Ascending aorta (tissue), 2 donors: ENCODE data around the gene SRC. TPM values are rescaled to one million over a fixed set of nuclear protein-coding genes. Genes with fewer than 3 reads are reported as not detected.
A peak's percentile ranks its signal among the peaks of the same experiment; 100 is the strongest.

ENCODE experiments used
- DNase-seq, 2 donors: peaks; one replicate each; pipeline ENCODE4 v3.0.0-alpha.2; 2019; ENCODE audit warnings: low spot score in 2 of 2
- H3K27ac ChIP-seq, 2 donors: fragments of 200-600 bp; sonication (generic); one replicate each; pipeline ENCODE4 v1.5.1; 2016 to 2017; ENCODE audit warnings: mild to moderate bottlenecking in 1 of 2
- H3K27me3 ChIP-seq: fragments of 200-600 bp; sonication (generic); one replicate; pipeline ENCODE4 v1.5.1; 2017
- H3K36me3 ChIP-seq, 2 donors: fragments of 200-600 bp; sonication (generic); one replicate each; pipeline ENCODE4 v1.5.1; 2016
- H3K4me1 ChIP-seq, 2 donors: fragments of 200-600 bp; sonication (generic); one replicate each; pipeline ENCODE4 v1.5.1; 2016 to 2017; ENCODE audit warnings: mild to moderate bottlenecking in 1 of 2
- H3K4me3 ChIP-seq, 2 donors: fragments of 200-600 bp; sonication (generic); one replicate each; pipeline ENCODE4 v1.5.1; 2016 to 2017; ENCODE audit warnings: mild to moderate bottlenecking in 1 of 2
- H3K9me3 ChIP-seq, 2 donors: fragments of 200-600 bp; sonication (generic); one replicate each; pipeline ENCODE4 v1.5.1; 2016
- CTCF ChIP-seq, 3 experiments: fragments of 200-600 bp in 2 of 3; fragments of 450-650 bp in 1 of 3; sonication (generic) in 2 of 3; IDR thresholded peaks; one replicate each; pipeline ENCODE4 v1.5.1; 2016 to 2019; ENCODE audit warnings: antibody characterized with exemption in 3 of 3, mild to moderate bottlenecking in 1 of 3, moderate library complexity in 1 of 3
- intact Hi-C: fragments of 100-400 bp; cut with DNase I; formaldehyde crosslinking; loops from one replicate; pipeline ENCODE4 v1.15.1; 2023
- total RNA-seq: library from RNA; depleted of rRNA; stranded (reverse); fragments of >200 nt; gene quantifications from one replicate; pipeline ENCODE4 v1.1.0, GENCODE V29; 2016

The SRC gene
- total RNA-seq, 1 donor from 2014 or later: 67.4 TPM

DNA sequence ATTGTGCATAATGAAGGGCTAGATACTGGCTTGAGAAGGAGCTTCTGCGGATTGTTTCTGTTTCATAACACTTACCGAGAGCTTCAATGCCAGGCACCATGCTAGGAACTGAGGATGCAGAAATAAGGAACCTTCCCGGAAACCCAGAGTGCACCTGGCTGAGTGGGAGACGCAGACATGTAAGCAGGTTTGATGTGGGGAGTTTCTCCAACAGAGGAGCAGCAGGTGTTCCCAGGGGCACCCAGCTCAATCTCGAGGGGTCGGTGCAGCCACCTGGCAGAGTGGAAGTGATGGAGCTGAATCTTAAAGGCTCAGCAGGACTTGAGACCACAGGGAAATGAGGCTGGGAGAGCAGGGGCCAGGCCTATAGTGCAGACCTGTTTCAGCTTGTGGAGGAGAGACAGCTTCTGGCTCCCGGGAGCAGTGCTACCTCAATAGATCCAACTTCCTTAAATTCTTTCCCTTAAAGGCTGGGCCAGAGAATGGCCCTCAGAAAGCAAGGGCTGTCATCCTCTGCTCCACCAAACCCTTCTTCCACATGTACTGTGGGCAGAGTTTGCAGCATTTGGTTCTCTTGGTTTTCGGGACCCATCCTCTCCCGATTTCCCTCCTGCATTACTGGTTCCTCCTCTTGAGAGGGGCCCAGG is 27.8 kb upstream of the SRC start:
- H3K4me1 ChIP-seq: peaks cover 14 to 30% of the 10 kb centered on the region in 2 donors
- H3K9me3 ChIP-seq: no peaks in the 10 kb centered on the region
- no peaks in the 10 kb centered on the region for H3K27me3 ChIP-seq
- intact Hi-C loops: no loop called here
- TF ChIP-seq CTCF (IDR thresholded peaks at IDR 0.05): no peak
- DNase-seq: no peak
- H3K36me3 ChIP-seq: peaks cover 9 to 35% of the 10 kb centered on the region in 2 donors
- no peak overlapping the region for H3K27ac ChIP-seq
- H3K4me3 ChIP-seq: no peak overlapping the region

DNA sequence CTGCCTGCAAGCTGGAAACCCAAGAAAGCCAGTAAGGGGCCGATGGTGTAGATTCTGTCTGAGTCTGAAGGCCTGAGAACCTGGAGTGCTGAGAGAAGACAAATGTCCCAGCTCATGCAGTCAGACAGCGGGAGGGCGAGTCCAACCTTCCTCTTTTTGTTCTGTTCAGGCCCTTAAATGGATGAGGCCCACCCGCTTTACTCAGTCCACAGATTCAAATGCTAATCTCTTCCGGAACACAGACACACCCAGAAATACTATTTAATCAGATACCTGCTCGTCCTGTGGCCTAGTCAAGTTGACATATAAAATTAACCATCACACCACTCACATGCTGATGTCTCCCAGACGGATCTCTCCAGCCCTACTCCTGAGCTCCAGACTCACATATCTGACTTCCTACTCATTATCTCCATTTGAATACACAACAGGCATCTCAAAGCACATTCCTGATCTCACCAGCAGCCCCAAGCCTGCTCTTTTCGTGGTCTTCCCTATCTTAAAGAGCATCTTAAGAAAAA is 26.7 kb upstream of the SRC start:
- H3K36me3 ChIP-seq: peaks cover 9 to 35% of the 10 kb centered on the region in 2 donors
- no peak overlapping the region for H3K27ac ChIP-seq
- no peak overlapping the region for H3K4me3 ChIP-seq
- TF ChIP-seq CTCF (IDR thresholded peaks at IDR 0.05): no peak
- no peak for DNase-seq
- H3K4me1 ChIP-seq: peaks cover 11 to 21% of the 10 kb centered on the region in 2 donors
- no peaks in the 10 kb centered on the region for H3K9me3 ChIP-seq
- H3K27me3 ChIP-seq: no peaks in the 10 kb centered on the region
- intact Hi-C loops: no loop called here

- H3K4me3 ChIP-seq: no peak overlapping the region
- H3K36me3 ChIP-seq: peaks cover 0 to under 1% of the 10 kb centered on the region in 2 donors
- no peak for TF ChIP-seq CTCF (IDR thresholded peaks at IDR 0.05)
- peaks cover 0 to 21% of the 10 kb centered on the region in 2 donors for H3K4me1 ChIP-seq
- H3K27me3 ChIP-seq: no peaks in the 10 kb centered on the region
- no peak overlapping the region for H3K27ac ChIP-seq
- DNase-seq: no peak
- no peaks in the 10 kb centered on the region for H3K9me3 ChIP-seq
- intact Hi-C loops: no loop called here
These were observed 22.0 kb upstream of the SRC start for GRCh38 chr20:37323985-37324384.

- no peak overlapping the region for H3K27ac ChIP-seq
These were observed 20.7 kb upstream of the SRC start for GRCh38 chr20:37325206-37325605.

DNA sequence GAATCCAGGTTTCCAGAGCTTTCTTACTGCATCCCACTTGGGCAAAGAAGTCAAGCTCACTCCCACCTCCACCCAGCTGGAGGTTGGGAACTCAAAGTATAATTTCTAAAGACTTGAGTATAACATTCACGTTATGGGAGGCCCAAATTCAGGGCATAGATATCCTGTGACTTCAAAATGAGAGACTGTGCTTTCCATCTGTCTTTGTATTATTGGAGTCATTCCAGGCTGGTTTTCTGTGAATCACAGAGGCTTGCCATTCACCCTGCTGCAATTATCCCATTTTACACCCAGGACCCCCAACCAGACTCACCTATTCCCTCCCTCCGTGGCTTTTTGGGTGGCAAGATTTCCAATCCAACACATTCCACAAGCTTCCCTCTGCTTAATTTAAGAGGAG is 19.3 kb upstream of the SRC start:
- DNase-seq: no peak
- peak overlapping the region in 1 of 2 donors; percentile 64 for H3K27ac ChIP-seq
- H3K9me3 ChIP-seq: no peaks in the 10 kb centered on the region
- H3K4me1 ChIP-seq: peaks cover 0 to 21% of the 10 kb centered on the region in 2 donors
- intact Hi-C loops: loop anchor here (2.0 kb wide), 1 partner anchor 30 kb away; no protein-coding TSS in a partner anchor
- TF ChIP-seq CTCF (IDR thresholded peaks at IDR 0.05): no peak
- H3K36me3 ChIP-seq: no peaks in the 10 kb centered on the region
- H3K27me3 ChIP-seq: no peaks in the 10 kb centered on the region
- no peak overlapping the region for H3K4me3 ChIP-seq

More at GRCh38 chr20:37325206-37325605, 20.7 kb upstream of the SRC start:
- no peaks in the 10 kb centered on the region for H3K9me3 ChIP-seq
- DNase-seq: no peak
- peaks cover 0 to 21% of the 10 kb centered on the region in 2 donors for H3K4me1 ChIP-seq
- intact Hi-C loops: no loop called here
- H3K36me3 ChIP-seq: no peaks in the 10 kb centered on the region
- H3K27me3 ChIP-seq: no peaks in the 10 kb centered on the region
- TF ChIP-seq CTCF (IDR thresholded peaks at IDR 0.05): no peak
- no peak overlapping the region for H3K4me3 ChIP-seq
